ENCODE measurements around the gene TRAPPC11.

TRAPPC11 gene

GRCh38 chr4:183658362-183659028 is 598 bp upstream of the TRAPPC11 start:
- Histone ChIP-seq H3K9me3 (ENCODE audit: insufficient read depth, low read length) (no peaks in the 10 kb centered on the region), H3K36me3 (ENCODE audit: low read length) (no peaks in the 10 kb centered on the region; the same call in 1 of the 2 replicates), H3K4me3 (ENCODE audit: insufficient read depth, low read length, poor library complexity, severe bottlenecking) (peak overlapping the region; percentile 79), H3K9me2 (replicated peaks; ENCODE audit: insufficient read depth, low read length) (no peaks in the 10 kb centered on the region), H3K27ac (ENCODE audit: low read depth, low read length) (peak overlapping the region; percentile 8; the same call in 1 of the 2 replicates), H4K20me1 (ENCODE audit: low read depth, low read length) (no peaks in the 10 kb centered on the region), H3K27me3 (ENCODE audit: low read length) (no peaks in the 10 kb centered on the region), H3K4me2 (ENCODE audit: low read depth, low read length, poor library complexity, severe bottlenecking) (peak overlapping the region; percentile 85), H3K9ac (ENCODE audit: low read length) (peak overlapping the region; percentile 88), H3K79me2 (ENCODE audit: insufficient read depth, low read length) (peaks cover 41% of the 10 kb centered on the region), H3F3A (ENCODE audit: insufficient read depth) (0 out of 2 replicates have a peak, but pooled peaks cover 4% of the 10 kb centered on the region), H2AFZ (ENCODE audit: low read depth, low read length, severe bottlenecking) (peak overlapping the region; percentile 80)
- TF ChIP-seq CTCF (IDR thresholded peaks at IDR 0.05; ENCODE audit: insufficient read depth, low read length, poor library complexity, severe bottlenecking): no peak
- no peak for TF ChIP-seq EZH2phosphoT487 (conservative IDR thresholded peaks at IDR 0.05; ENCODE audit: low read length)

GRCh38 chr4:183659872-183660242 is 764 bp downstream of the TRAPPC11 start:
- Histone ChIP-seq H3K27ac (ENCODE audit: low read depth, low read length) (peak overlapping the region; percentile 62), H3F3A (ENCODE audit: insufficient read depth) (no peaks in the 10 kb centered on the region), H3K79me2 (ENCODE audit: insufficient read depth, low read length) (peaks cover 50% of the 10 kb centered on the region), H3K4me3 (ENCODE audit: insufficient read depth, low read length, poor library complexity, severe bottlenecking) (peak overlapping the region; percentile 79), H2AFZ (ENCODE audit: low read depth, low read length, severe bottlenecking) (peak overlapping the region; percentile 79), H4K20me1 (ENCODE audit: low read depth, low read length) (no peaks in the 10 kb centered on the region), H3K9ac (ENCODE audit: low read length) (peak overlapping the region; percentile 88), H3K4me2 (ENCODE audit: low read depth, low read length, poor library complexity, severe bottlenecking) (peak overlapping the region; percentile 99), H3K36me3 (ENCODE audit: low read length) (peaks cover 5% of the 10 kb centered on the region; the same call in 1 of the 2 replicates), H3K27me3 (ENCODE audit: low read length) (no peaks in the 10 kb centered on the region), H3K9me3 (ENCODE audit: insufficient read depth, low read length) (no peaks in the 10 kb centered on the region), H3K9me2 (replicated peaks; ENCODE audit: insufficient read depth, low read length) (no peaks in the 10 kb centered on the region)
- TF ChIP-seq CTCF (IDR thresholded peaks at IDR 0.05; ENCODE audit: insufficient read depth, low read length, poor library complexity, severe bottlenecking) (no peak), EZH2phosphoT487 (conservative IDR thresholded peaks at IDR 0.05; ENCODE audit: low read length) (no peak)

- H3K36me3 ChIP-seq (ENCODE audit: low read length): peaks cover 32% of the 10 kb centered on the region
- no peaks in the 10 kb centered on the region for H3K27me3 ChIP-seq (ENCODE audit: low read length)
Observed at GRCh38 chr4:183666088-183666487, 7.0 kb downstream of the TRAPPC11 start.

More at GRCh38 chr4:183666088-183666487, 7.0 kb downstream of the TRAPPC11 start:
- Histone ChIP-seq H3K9me2 (replicated peaks; ENCODE audit: insufficient read depth, low read length) (no peaks in the 10 kb centered on the region), H3K79me2 (ENCODE audit: insufficient read depth, low read length) (peaks cover 11% of the 10 kb centered on the region), H3K27ac (ENCODE audit: low read depth, low read length) (no peak overlapping the region), H3F3A (ENCODE audit: insufficient read depth) (no peaks in the 10 kb centered on the region), H2AFZ (ENCODE audit: low read depth, low read length, severe bottlenecking) (no peak overlapping the region), H3K4me3 (ENCODE audit: insufficient read depth, low read length, poor library complexity, severe bottlenecking) (no peak overlapping the region), H3K4me2 (ENCODE audit: low read depth, low read length, poor library complexity, severe bottlenecking) (no peak overlapping the region), H3K9ac (ENCODE audit: low read length) (no peak overlapping the region), H3K9me3 (ENCODE audit: insufficient read depth, low read length) (no peaks in the 10 kb centered on the region), H4K20me1 (ENCODE audit: low read depth, low read length) (no peaks in the 10 kb centered on the region)
- TF ChIP-seq EZH2phosphoT487 (conservative IDR thresholded peaks at IDR 0.05; ENCODE audit: low read length) (no peak), CTCF (IDR thresholded peaks at IDR 0.05; ENCODE audit: insufficient read depth, low read length, poor library complexity, severe bottlenecking) (no peak)

All from SU-DHL-6 (cell line).